Measurements from ENCODE around the gene CPNE9. TPM values are rescaled to one million over a fixed set of nuclear protein-coding genes. Genes with fewer than 3 reads are reported as not detected.

Gene CPNE9
- total RNA-seq, 4 donors from 2014 or later, result 0.49 to 3.4 (median 2.1) TPM

DNA sequence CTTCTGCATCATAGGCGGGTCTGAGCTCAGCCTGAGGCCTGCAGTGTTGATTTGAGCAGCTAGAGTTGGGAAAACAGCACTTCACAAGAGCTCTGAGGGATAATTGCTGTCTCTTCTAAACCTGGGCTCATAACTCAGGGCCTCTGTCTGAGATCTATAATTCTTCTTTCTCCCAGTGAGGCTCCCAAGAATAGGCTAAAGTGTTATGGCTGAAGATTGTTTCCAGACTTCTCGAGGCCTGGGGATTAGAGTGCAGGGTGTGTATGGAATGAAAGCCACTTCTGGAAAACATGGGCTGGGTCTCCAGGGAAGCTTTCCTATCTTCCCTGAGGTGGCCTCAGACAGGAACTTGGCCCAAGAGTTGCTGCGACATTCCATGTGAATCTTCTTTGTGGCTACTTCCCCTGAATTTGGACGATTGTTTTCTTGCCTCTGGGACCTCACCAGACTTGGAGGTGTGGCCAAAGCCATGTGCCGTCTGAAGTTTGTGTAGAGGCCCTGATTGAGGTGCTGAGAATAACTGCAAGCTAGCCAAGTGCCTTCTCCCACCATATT is 27.8 kb upstream of the CPNE9 start:
- no peaks in the 10 kb centered on the region for H3K27me3 ChIP-seq
- TF ChIP-seq, protein P1, sequence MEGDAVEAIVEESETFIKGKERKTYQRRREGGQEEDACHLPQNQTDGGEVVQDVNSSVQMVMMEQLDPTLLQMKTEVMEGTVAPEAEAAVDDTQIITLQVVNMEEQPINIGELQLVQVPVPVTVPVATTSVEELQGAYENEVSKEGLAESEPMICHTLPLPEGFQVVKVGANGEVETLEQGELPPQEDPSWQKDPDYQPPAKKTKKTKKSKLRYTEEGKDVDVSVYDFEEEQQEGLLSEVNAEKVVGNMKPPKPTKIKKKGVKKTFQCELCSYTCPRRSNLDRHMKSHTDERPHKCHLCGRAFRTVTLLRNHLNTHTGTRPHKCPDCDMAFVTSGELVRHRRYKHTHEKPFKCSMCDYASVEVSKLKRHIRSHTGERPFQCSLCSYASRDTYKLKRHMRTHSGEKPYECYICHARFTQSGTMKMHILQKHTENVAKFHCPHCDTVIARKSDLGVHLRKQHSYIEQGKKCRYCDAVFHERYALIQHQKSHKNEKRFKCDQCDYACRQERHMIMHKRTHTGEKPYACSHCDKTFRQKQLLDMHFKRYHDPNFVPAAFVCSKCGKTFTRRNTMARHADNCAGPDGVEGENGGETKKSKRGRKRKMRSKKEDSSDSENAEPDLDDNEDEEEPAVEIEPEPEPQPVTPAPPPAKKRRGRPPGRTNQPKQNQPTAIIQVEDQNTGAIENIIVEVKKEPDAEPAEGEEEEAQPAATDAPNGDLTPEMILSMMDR (IDR thresholded peaks at IDR 0.05), result no peak
- no peak for TF ChIP-seq POLR2A (IDR thresholded peaks at IDR 0.05)
- TF ChIP-seq EP300 (IDR thresholded peaks at IDR 0.05), result no peak
- no peak overlapping the region for H3K4me3 ChIP-seq
- no peak overlapping the region for H3K27ac ChIP-seq
- no peaks in the 10 kb centered on the region for H3K4me1 ChIP-seq
- 67% methylated on average over 5 of the region's 5 CpGs for WGBS
- no peaks in the 10 kb centered on the region for H3K9me3 ChIP-seq
- no peak for DNase-seq (ENCODE audit: low spot score in 2 of 2)
- peaks cover 98% of the 10 kb centered on the region for H3K36me3 ChIP-seq

DNA sequence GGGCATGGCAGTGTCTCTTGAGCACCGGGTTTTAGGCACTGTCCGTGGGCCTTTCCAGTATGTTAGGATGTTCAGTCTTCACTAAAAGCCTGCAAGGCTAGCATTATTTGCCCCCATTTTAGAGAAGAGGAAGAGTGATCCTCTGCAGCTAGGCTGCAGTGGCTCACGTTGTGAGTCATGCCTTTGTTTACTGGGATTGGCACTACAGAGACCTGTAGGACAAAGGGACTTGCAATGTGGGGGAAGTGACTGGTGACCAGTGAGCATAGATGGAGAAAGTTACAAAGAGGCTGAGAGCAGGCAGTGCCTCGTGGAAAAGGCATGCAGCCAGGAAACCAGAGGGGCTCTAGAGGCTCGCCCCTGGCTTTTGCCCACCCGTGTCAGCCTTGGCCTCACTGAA is 26.8 kb upstream of the CPNE9 start:
- Histone ChIP-seq H3K27ac (no peak overlapping the region), H3K4me3 (no peak overlapping the region), H3K27me3 (no peaks in the 10 kb centered on the region), H3K9me3 (no peaks in the 10 kb centered on the region), H3K36me3 (peaks cover 98% of the 10 kb centered on the region), H3K4me1 (no peaks in the 10 kb centered on the region)
- 84% methylated on average over 6 of the region's 6 CpGs for WGBS
- no peak for TF ChIP-seq POLR2A (IDR thresholded peaks at IDR 0.05)
- TF ChIP-seq POLR2AphosphoS5 (IDR thresholded peaks at IDR 0.05), result no peak
- no peak for DNase-seq (ENCODE audit: low spot score in 2 of 2)

DNA sequence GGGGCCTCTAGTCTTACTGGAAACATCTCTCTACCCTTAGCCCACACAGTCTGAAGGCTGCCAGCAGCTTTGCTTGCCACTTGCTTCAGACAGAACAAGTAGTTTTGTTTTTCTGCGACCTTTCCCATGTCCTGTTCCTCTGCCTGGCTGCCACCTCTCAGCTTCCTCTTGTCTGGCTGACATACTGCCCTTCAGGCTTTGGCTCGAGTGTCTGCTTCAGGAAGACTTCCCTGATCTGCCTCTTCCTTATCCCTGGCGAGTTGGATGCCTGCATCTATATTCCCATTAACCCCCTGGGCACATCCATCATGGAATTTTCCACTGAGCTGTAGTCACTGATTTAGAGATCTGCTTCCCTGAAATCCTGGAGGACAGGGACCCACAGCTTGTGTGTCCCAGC is 25.1 kb upstream of the CPNE9 start:
- Histone ChIP-seq H3K9me3 (no peaks in the 10 kb centered on the region), H3K4me3 (no peak overlapping the region), H3K27ac (no peak overlapping the region), H3K4me1 (no peaks in the 10 kb centered on the region), H3K36me3 (peaks cover 98% of the 10 kb centered on the region), H3K27me3 (no peaks in the 10 kb centered on the region)
- no peak for TF ChIP-seq POLR2A (IDR thresholded peaks at IDR 0.05)
- TF ChIP-seq, protein P1 (IDR thresholded peaks at IDR 0.05), result no peak
- no peak for TF ChIP-seq EP300 (IDR thresholded peaks at IDR 0.05)
- TF ChIP-seq POLR2AphosphoS5 (IDR thresholded peaks at IDR 0.05), result no peak
- no peak for DNase-seq (ENCODE audit: low spot score in 2 of 2)
- 78% methylated on average over 3 of the region's 3 CpGs for WGBS

DNA sequence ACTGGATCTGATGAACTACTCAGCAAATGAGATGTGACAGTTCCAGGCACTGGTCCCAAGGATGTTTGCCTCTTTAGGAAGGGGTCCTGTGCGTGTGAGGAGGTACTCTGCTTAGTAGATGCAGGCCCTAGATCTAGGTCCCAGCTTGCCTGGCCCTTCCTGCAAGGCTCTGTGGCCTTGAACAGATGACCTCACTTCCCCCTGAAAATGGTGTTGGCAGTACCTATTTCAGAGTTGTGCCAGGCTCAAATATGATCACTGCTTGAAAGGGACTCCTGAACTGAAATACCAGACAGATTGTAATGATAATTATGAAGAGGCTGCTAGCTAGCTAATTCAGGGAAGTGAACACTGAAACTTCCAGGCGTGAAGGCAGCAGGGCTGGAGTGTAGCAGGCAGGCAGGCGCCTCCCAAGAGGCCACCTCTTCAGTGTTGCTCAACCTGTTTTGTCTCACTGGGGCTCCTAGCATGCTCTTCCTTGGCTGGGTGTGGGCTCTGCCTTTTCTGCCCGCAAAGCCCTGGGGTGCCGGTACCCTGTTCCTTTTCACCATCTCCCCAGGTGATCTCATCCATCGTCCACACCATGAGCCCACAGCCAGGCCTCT is 24.1 kb upstream of the CPNE9 start:
- no peaks in the 10 kb centered on the region for H3K9me3 ChIP-seq
- WGBS, result 88% methylated on average over 6 of the region's 6 CpGs
- H3K4me3 ChIP-seq, result no peak overlapping the region
- H3K27ac ChIP-seq, result no peak overlapping the region
- H3K27me3 ChIP-seq, result no peaks in the 10 kb centered on the region
- H3K36me3 ChIP-seq, result peaks cover 98% of the 10 kb centered on the region
- H3K4me1 ChIP-seq, result no peaks in the 10 kb centered on the region
- TF ChIP-seq POLR2A (IDR thresholded peaks at IDR 0.05) (no peak), EP300 (IDR thresholded peaks at IDR 0.05) (no peak), POLR2AphosphoS5 (IDR thresholded peaks at IDR 0.05) (no peak)
- TF ChIP-seq, protein P1 (IDR thresholded peaks at IDR 0.05), result no peak
- DNase-seq (ENCODE audit: low spot score in 2 of 2), result no peak

DNA sequence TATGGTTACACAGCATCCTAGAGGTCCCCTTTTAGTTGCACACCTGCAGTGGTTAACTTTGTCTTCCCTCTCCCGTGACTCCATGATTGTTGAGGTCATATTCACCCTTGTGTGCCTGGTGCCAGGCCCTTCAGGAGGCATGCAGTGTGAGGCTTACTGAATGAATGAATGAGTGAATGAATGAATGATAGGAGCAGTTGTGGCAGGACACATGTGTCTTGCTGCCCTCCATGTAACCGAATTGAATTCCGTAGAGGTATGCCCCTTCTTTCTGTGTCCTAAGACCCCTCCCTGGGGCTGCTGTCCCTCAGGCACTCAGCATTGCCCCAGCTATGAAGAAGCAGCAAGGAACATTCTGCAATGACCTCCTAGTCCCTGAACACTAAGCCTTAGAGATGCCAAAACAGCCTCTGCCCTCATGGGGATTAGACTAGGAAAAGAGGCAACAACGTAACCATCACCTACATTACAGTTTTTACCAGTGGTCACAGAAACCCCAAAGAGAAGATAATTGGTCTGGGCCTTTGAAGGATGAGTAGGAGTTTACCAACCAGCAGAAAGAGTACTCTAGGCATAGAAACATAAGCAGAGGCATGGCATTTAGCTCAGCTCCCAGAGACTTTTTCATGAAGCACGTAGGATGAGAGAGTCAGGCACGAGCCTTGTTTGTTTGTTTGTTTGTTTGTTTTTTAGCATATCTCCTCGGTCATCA is 22.5 kb upstream of the CPNE9 start:
- 91% methylated on average over 7 of the region's 7 CpGs for WGBS
- no peak for TF ChIP-seq EP300 (IDR thresholded peaks at IDR 0.05)
- TF ChIP-seq, protein P1 (IDR thresholded peaks at IDR 0.05), result no peak
- TF ChIP-seq POLR2AphosphoS5 (IDR thresholded peaks at IDR 0.05), result no peak
- TF ChIP-seq POLR2A (IDR thresholded peaks at IDR 0.05), result no peak
- Histone ChIP-seq H3K27me3 (no peaks in the 10 kb centered on the region), H3K27ac (no peak overlapping the region), H3K9me3 (no peaks in the 10 kb centered on the region), H3K4me3 (no peak overlapping the region), H3K36me3 (peaks cover 100% of the 10 kb centered on the region), H3K4me1 (no peaks in the 10 kb centered on the region)
- no peak for DNase-seq (ENCODE audit: low spot score in 2 of 2)
